KOPT-K1 (cell line): Measurements from ENCODE around the gene KLF13.

ENCODE experiments used
- H3K27ac ChIP-seq: fragments of 200-600 bp; sonication (generic); 2 replicates; pipeline ENCODE4 v1.5.1; 2016; ENCODE audit warnings: antibody characterized with exemption, mild to moderate bottlenecking, low read depth, low read length; ENCODE audit not compliant: poor library complexity, severe bottlenecking
- H3K36me3 ChIP-seq: fragments of 200-600 bp; sonication (generic); 2 replicates; pipeline ENCODE4 v1.5.1; 2017; ENCODE audit warnings: antibody characterized with exemption, mild to moderate bottlenecking, low read length, moderate library complexity; ENCODE audit not compliant: insufficient read depth
- H3K9me3 ChIP-seq: fragments of 200-600 bp; sonication (generic); 2 replicates; pipeline ENCODE4 v1.5.1; 2017; ENCODE audit warnings: antibody characterized with exemption, low read length, mild to moderate bottlenecking; ENCODE audit not compliant: insufficient read depth, poor library complexity, severe bottlenecking

Gene KLF13

GRCh38 chr15:31391687-31392671, 65.3 kb downstream of the KLF13 start:
- Histone ChIP-seq H3K27ac (peak overlapping the region; percentile 34), H3K9me3 (no peaks in the 10 kb centered on the region), H3K36me3 (no peaks in the 10 kb centered on the region)

DNA sequence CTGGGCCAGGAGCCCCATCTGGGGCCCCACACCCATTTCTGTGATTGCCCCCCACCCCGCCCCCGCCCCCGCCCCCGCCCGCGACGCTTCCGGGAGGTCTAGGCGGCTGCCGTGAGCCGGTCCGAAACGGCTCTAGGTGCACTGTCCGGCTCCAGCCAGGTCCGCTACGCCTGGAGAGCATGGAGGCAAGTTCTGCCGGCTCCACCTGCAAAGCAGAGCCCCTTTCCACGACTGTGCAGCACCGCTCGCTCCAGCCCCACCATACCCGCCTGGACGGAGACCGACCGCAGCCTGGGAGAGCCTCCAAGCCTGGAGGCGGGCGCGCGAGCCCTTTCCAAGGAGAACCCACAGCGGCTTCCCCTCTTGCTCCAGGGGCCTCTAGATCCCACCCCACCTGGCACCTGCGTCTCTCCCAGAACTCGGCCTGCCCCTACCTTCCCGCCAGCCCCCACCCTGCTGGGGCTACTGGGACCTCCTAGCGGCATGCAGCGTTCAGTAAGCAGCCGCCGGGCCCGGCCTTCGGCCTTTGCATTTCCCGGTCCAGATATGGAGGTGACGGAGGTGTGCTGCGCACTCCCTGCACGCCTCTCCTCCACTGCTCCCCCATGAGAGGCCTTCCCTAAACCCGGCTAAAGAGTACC, 66.2 kb downstream of the KLF13 start:
- Histone ChIP-seq H3K27ac (peak overlapping the region; percentile 58), H3K9me3 (no peaks in the 10 kb centered on the region), H3K36me3 (no peaks in the 10 kb centered on the region)

- Histone ChIP-seq H3K9me3 (no peaks in the 10 kb centered on the region), H3K27ac (peak overlapping the region; percentile 58), H3K36me3 (no peaks in the 10 kb centered on the region)
Measured at GRCh38 chr15:31393444-31394091, 66.9 kb downstream of the KLF13 start.

DNA sequence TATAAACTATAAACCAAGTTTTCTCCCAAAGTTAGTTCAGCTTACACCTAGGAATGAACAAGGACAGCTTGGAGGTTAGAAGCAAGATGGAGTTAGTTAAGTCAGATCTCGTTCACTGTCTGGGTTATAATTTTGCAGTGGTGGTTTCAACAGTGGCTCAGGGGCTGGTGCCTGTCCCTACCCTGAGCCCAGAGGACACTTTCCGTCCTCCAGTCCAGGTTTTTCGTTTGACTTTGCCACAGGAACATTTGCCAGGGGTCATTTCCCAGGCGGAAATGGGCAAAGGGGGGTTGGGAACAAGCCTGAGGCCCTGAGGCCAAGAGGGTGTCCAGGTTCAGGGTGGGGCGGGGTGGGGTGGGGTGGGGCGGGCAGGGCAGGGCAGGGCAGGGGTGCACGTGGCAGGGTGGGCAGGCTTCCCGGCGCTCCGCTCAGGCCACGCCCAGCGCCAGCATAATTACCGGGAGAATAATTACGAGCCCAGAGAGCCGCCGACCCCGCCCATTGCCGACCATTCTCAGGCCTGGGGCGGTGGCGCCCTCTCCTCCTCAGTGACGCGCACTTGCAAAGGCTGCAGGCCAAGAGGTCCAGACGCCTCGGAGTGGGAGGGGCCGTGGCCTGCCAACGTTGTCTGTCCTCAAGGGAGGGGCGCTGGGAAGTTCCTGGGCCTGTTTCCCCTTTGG, 70.4 kb downstream of the KLF13 start:
- Histone ChIP-seq H3K9me3 (no peaks in the 10 kb centered on the region), H3K36me3 (no peaks in the 10 kb centered on the region), H3K27ac (no peak overlapping the region)

DNA sequence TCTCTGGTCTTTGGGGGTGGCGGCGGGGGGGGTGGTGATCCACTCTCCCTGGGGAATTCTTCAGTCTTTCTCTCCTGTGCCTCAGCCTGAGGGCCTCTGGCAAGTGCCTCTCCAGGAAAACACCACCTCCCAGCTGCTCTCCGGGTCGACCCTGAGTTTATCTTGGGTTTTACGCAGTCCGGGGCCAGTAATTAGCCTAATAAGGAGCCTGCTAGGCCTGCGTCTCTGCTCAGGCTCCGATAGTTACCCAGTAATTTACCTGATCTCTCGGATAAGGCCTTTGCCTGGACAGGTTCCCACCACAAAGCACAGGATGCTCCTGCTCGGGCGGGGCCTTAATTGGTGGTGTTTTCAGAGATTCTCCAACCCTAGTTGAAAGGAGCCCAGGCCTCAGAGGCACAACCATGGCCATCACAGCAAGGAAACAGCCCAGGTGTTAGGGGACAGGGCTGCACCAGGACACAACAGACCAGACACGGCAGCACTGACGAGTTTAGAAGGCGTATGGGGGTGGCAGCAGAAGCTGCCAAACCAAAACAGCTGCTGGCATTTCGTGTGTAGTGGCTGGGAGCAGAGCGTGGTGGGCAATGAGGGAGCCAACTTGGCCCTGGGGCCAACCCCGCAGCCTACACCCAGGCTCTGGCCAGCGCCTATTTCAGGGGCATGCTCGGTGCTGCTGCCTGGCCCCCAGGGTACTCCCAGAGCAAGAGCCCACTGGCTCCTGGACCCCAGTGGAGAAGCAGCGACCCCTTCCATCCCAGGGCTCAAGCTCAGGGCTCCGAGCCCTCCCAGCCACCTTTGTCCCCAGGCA, 71.4 kb downstream of the KLF13 start:
- H3K27ac ChIP-seq = no peak overlapping the region
- no peaks in the 10 kb centered on the region for H3K36me3 ChIP-seq

DNA sequence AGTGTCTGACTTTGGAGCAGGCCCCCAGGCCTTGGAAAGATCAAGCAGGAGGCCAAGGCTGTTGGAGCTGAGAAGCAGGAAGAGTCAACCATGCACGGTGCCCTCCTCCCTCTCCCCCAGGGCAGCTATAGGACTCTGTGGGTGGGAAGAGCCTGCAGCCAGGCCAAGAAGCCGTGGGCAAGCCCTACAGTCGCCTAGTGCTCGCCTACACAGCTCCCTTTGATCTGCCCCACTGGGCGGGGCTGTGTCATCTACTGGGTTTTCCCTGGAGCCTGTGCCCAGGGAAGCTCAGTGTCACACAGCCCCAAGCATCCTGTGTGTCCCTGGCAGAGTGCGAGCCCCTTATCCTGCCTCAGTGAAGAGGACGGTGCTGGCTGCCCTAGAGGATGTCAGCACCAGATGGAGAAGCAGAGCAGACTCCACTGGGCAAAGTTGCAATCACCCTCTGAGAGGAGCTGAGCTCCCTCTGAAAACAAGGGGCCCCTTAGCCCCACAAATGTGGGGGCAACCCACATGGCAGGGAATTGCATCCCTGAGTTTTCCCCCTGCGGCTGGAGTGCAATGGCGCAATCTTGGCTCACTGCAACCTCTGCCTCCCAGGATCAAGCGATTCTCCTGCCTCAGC, 72.2 kb downstream of the KLF13 start:
- Histone ChIP-seq H3K27ac (no peak overlapping the region), H3K36me3 (no peaks in the 10 kb centered on the region), H3K9me3 (no peaks in the 10 kb centered on the region)

More for the DNA sequence above, 71.4 kb downstream of the KLF13 start:
- H3K9me3 ChIP-seq = no peaks in the 10 kb centered on the region

DNA sequence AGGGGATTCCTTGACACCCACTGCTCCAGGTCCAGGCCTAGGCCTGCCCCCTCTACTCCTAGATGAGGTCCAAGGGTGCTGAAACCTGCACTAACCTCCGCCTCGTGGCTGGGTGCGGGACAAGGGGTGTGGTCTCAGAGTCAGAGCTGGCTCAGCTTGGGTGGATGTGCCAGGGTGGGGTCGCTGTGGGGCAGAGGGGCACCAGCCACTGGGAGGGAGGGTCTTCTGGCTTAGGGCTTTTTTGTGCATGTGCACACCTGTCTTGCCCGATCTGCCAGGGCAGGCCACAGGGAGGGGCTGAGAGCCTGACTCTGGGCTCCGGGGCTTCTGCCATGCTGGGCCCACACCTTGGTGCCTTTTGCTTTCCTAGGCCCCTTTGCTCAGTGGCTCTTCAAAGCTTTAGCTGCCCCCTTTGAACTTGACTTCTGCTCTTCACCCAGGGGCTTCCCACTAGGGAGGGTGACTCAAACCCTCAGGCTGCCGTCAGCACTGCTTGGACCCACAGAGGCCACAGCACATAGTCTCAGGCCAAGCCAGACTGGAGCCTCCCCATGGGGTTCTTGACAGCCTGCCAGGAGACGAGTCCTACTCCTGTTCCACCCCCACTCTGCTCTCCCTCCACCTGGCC, 73.0 kb downstream of the KLF13 start:
- Histone ChIP-seq H3K9me3 (no peaks in the 10 kb centered on the region), H3K27ac (no peak overlapping the region), H3K36me3 (no peaks in the 10 kb centered on the region)

DNA sequence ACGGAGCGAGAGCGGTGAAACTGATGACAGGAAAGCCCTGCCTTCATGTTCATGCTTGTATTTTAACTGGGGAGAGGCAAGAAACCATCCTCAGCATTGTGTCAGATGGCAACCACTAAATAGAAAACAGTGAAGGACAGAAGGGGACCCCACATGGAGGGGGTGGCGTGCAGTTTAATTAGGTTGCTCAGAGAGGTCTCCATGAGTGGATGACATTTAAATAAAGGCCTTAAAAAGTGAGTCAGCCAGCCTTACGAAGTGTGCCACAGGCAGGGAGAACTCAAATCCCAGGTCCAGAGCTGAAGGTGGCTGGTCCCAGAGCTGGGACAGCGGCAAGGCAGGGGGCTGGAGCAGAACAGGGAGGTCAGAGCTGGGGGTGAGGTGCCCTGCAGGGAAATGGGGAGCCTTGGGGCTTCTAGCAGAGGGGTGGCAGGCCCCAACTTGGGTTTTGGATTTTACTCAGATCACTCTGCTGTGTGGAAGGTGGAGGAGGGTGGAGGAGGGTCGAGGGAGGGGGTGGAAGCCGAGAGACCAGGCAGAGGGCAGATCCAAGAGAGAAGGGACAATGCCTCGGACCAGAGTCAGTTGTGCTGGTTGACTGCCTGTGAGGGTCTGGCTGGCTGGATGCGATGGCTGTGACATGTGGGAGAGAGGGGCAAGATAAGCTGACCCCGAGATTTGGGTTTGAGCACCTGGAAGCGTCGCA, 73.7 kb downstream of the KLF13 start:
- Histone ChIP-seq H3K9me3 (no peaks in the 10 kb centered on the region), H3K36me3 (no peaks in the 10 kb centered on the region), H3K27ac (no peak overlapping the region)

- H3K9me3 ChIP-seq = no peaks in the 10 kb centered on the region
- H3K36me3 ChIP-seq = no peaks in the 10 kb centered on the region
- H3K27ac ChIP-seq = no peak overlapping the region
Measured at GRCh38 chr15:31401282-31401681, 74.6 kb downstream of the KLF13 start.

- H3K27ac ChIP-seq = no peak overlapping the region
- H3K36me3 ChIP-seq = no peaks in the 10 kb centered on the region
- peaks cover 6% of the 10 kb centered on the region for H3K9me3 ChIP-seq
Measured at GRCh38 chr15:31402003-31402402, 75.4 kb downstream of the KLF13 start.

GRCh38 chr15:31402511-31403056, 75.9 kb downstream of the KLF13 start:
- H3K9me3 ChIP-seq = peaks cover 7% of the 10 kb centered on the region
- no peaks in the 10 kb centered on the region for H3K36me3 ChIP-seq
- H3K27ac ChIP-seq = no peak overlapping the region

DNA sequence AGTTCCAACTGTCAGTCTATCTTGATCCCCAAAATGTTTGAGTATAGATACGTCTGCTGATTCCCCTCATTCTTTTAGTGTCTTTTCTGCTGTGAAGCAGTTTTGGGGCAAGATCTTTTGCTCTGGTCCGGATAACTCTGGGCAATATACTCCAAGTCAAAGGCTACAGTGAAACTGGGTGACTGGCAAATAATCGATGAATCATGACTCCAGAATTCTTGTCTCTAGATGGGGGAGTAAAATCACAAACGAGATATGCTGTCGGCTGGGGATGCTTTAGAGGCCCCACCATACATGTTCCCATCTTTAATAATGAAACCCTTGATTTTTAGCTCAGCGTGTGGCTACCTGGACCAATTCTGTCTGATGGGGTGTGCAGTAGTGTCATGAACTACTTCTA, 76.5 kb downstream of the KLF13 start:
- H3K36me3 ChIP-seq = no peaks in the 10 kb centered on the region
- peaks cover 7% of the 10 kb centered on the region for H3K9me3 ChIP-seq
- no peak overlapping the region for H3K27ac ChIP-seq

GRCh38 chr15:31403606-31404005, 77.0 kb downstream of the KLF13 start:
- H3K27ac ChIP-seq = no peak overlapping the region
- H3K36me3 ChIP-seq = no peaks in the 10 kb centered on the region
- peaks cover 9% of the 10 kb centered on the region for H3K9me3 ChIP-seq
